Heart left ventricle (tissue), 16 donors: ENCODE data around the gene DLEU7. TPM values are rescaled to one million over a fixed set of nuclear protein-coding genes. Genes with fewer than 3 reads are reported as not detected.

Experiments used
- ATAC-seq, 4 donors: fragments of 200-7000 bp; cut with Tn5 transposase; one replicate each; pipeline ENCODE4 v1.9.1; 2020 to 2022; ENCODE audit warnings: moderate library complexity in 4 of 4, mild to moderate bottlenecking in 3 of 4, moderate number of reproducible peaks in 1 of 4
- DNase-seq, 5 donors: peaks; one replicate each; pipeline ENCODE4 v3.0.0-alpha.2; 2020
- H3K27ac ChIP-seq, 12 donors: fragments of 200-600 bp; sonication (generic) in 4 of 12; one replicate each; pipeline versions ENCODE4 v1.5.0 to v1.8.0; 2016 to 2022; ENCODE audit warnings: mild to moderate bottlenecking in 2 of 12
- H3K27me3 ChIP-seq, 9 donors: fragments of 200-600 bp; sonication (generic) in 2 of 9; one replicate each; pipeline versions ENCODE4 v1.5.1 to v1.8.0; 2016 to 2022; ENCODE audit warnings: mild to moderate bottlenecking in 3 of 9
- H3K36me3 ChIP-seq, 9 donors: fragments of 200-600 bp; sonication (generic) in 2 of 9; one replicate each; pipeline versions ENCODE4 v1.5.0 to v1.8.0; 2018 to 2022; ENCODE audit warnings: mild to moderate bottlenecking in 2 of 9
- H3K4me1 ChIP-seq, 12 donors: fragments of 200-600 bp; sonication (generic) in 4 of 12; one replicate each; pipeline versions ENCODE4 v1.5.0 to v1.8.0; 2016 to 2022; ENCODE audit warnings: mild to moderate bottlenecking in 3 of 12
- H3K4me3 ChIP-seq, 12 donors: fragments of 200-600 bp; sonication (generic) in 4 of 12; one replicate each; pipeline versions ENCODE4 v1.5.0 to v1.8.0; 2017 to 2022; ENCODE audit warnings: mild to moderate bottlenecking in 9 of 12, moderate library complexity in 4 of 12
- H3K9me3 ChIP-seq, 12 donors: fragments of 200-600 bp; sonication (generic) in 4 of 12; one replicate each; pipeline versions ENCODE4 v1.5.0 to v1.8.0; 2016 to 2022; ENCODE audit warnings: mild to moderate bottlenecking in 1 of 12
- POLR2A ChIP-seq, 2 donors: fragments of 450-650 bp; IDR thresholded peaks; one replicate each; pipeline ENCODE4 v1.6.1; 2017; ENCODE audit warnings: antibody characterized with exemption in 2 of 2, mild to moderate bottlenecking in 2 of 2, moderate library complexity in 2 of 2
- WGBS, 4 donors: extraction: QIAGEN DNeasy Blood & Tissue Kit in 2 of 4; methylation state at CpG; one replicate each; pipeline versions ENCODE4 v1.1.5 to v1.1.7; 2013 to 2018; 5-methylcytosine and 5-hydroxymethylcytosine counted together
- intact Hi-C, 10 donors: fragments of 100-400 bp; cut with DNase I; formaldehyde crosslinking; loops; one replicate each; pipeline versions ENCODE4 v1.11.1 to v1.14.2; 2022
- long read RNA-seq, 3 donors: library from polyadenylated mRNA; unstranded; transcript quantifications; one replicate each; pipeline ENCODE4 v2.0.0, GENCODE V29; 2020 to 2021
- polyA plus RNA-seq, 2 donors: library from polyadenylated mRNA; stranded (reverse); fragments of 200-250 nt; gene quantifications; one replicate each; pipeline ENCODE4 v1.2.3, GENCODE V29; 2013
- total RNA-seq, 9 donors: library from RNA; depleted of rRNA in 2 of 9; stranded (reverse); fragments of >200 nt in 2 of 9; fragmentation: NEBNext Ultra II Directional in 3 of 9; extraction: Animal tissue kit (Norgen Biotek cat#: 25700) in 3 of 9; gene quantifications; one replicate each; pipeline versions ENCODE4 v1.1.0 to v1.2.4, GENCODE V29; 2016 to 2023
- TF ChIP-seq, protein P1 (sequence below), 12 donors: fragments of 200-600 bp; sonication (generic) in 4 of 12; IDR thresholded peaks; one replicate each; pipeline versions ENCODE4 v1.5.0 to v1.8.0; 2018 to 2022; ENCODE audit warnings: antibody characterized with exemption in 12 of 12, mild to moderate bottlenecking in 5 of 12
- donor health status: ischemic (EF 13 %, LVEDD 7.1; RV severe dilation, severe dysfunction).
- donor health status: healthy with polysubstance abuse.
- donor health status: DM: no; HTN: yes; CAD: no.
- donor health status: DM: no; HTN: no; CAD: no.
- donor health status: ischemic (EF 25% LVEDD 6.9; RV normal size, moderate dysfunction).
- donor health status: ischemic (EF 25% LVEDD 5.7; RV mildly dilated, moderate dysfunction).
- donor health status: healthy.
- donor health status: DM: yes; HTN: yes; CAD: no.
- donor health status: ischemic (EF 35%, LVEDD 5.7; RV mildly dilated, moderate dysfunction).
- donor health status: nonischemic (EF 11% LVEDD 7.7; RV severe dilation, severe dysfunction).
- donor health status: DM: yes; HTN: yes; CAD: no.
- donor health status: PGD.
- donor health status: ischemic (EF 29% LVEDD 5.4; RV normal size, mild dysfunction).
- donor health status: nonischemic (EF 23%, LVEDD 6.1; RV moderate dilation, normal function).

DLEU7 gene
- total RNA-seq = under 1 TPM in 3 of 9 donors, not detected in 6; 0.12 to 0.93 (median 0.36) TPM
- polyA plus RNA-seq = under 1 TPM in 1 of 2 donors, not detected in 1; 0.06 TPM
- long read RNA-seq, donor 1 = 0 reads
- long read RNA-seq, donor 2 = 0 reads
- long read RNA-seq, donor 3 = 0 reads

GRCh38 chr13:50843257-50844083, at the start of gene DLEU7:
Gene DLEU7 (minus strand): TSS chr13:50843692. CDS start chr13:50843646, 46 bp downstream.
- Histone ChIP-seq H3K4me3 (peak within 1 kb of the TSS in 10 of 12 donors; percentile 2 to 52 (median 39)), H3K36me3 (no peaks in the 10 kb centered on the region), H3K27ac (no peak within 1 kb of the TSS), H3K27me3 (peaks cover 0 to 37% (median 22%) of the 10 kb centered on the region in 9 donors), H3K4me1 (peaks cover 0 to 14% (median 2%) of the 10 kb centered on the region in 12 donors), H3K9me3 (no peaks in the 10 kb centered on the region)
- 20 to 34% (median 25%) methylated on average over 18 to 78 of the region's 78 CpGs for WGBS, 4 donors
- DNase-seq (peak in 1 of 5 donors; percentile 8), ATAC-seq (peak in 2 of 4 donors; percentile 18 to 48)
- intact Hi-C loops = no loop called here
- TF ChIP-seq, protein P1, sequence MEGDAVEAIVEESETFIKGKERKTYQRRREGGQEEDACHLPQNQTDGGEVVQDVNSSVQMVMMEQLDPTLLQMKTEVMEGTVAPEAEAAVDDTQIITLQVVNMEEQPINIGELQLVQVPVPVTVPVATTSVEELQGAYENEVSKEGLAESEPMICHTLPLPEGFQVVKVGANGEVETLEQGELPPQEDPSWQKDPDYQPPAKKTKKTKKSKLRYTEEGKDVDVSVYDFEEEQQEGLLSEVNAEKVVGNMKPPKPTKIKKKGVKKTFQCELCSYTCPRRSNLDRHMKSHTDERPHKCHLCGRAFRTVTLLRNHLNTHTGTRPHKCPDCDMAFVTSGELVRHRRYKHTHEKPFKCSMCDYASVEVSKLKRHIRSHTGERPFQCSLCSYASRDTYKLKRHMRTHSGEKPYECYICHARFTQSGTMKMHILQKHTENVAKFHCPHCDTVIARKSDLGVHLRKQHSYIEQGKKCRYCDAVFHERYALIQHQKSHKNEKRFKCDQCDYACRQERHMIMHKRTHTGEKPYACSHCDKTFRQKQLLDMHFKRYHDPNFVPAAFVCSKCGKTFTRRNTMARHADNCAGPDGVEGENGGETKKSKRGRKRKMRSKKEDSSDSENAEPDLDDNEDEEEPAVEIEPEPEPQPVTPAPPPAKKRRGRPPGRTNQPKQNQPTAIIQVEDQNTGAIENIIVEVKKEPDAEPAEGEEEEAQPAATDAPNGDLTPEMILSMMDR (IDR thresholded peaks at IDR 0.05) = no peak
- TF ChIP-seq POLR2A (IDR thresholded peaks at IDR 0.05) = no peak

DNA sequence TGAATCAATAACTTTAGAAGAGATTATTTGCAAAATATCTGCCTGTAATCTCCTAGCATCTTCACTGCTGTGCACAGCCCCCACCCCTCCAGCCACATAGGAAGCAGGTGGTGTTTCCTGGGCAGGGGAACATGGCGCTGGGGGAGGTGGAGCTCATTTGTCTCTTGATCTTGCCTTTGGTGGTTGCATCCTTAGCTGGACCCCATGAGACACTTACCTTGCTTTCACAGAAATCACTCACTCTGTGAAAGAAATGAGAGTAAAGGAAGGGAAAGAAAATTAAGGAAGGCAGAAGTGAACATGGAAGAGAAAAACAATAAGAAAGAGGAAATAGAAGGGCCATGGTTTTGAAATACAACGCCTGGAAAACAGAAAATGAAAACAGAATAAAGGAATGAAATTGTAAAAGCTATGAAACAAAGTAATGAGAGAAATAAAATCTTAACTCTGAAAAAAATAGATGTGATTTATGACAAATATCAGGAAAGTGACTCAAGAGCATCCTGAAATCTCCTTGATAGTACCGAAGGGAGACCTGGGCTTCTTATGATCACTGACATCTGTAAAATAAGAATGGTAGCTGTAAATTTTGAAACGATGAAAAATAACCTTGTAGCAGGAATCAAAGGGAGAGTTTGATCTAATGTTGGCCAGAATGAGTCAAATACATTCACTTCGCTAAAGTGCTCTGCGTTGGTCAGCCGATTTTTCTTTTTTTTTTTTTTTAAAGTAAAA, 48.9 kb upstream of the DLEU7 start:
- Histone ChIP-seq H3K4me1 (peaks cover 0 to 23% (median 0%) of the 10 kb centered on the region in 12 donors), H3K27me3 (no peaks in the 10 kb centered on the region), H3K36me3 (no peaks in the 10 kb centered on the region), H3K9me3 (peaks cover 0 to 5% (median 0%) of the 10 kb centered on the region in 12 donors), H3K4me3 (peak overlapping the region in 1 of 12 donors; percentile 15), H3K27ac (peak overlapping the region in 1 of 12 donors; percentile 83)
- WGBS, 4 donors = 82 to 89% (median 84%) methylated on average over 7 of the region's 7 CpGs
- intact Hi-C loops = no loop called here
- TF ChIP-seq, protein P1 (IDR thresholded peaks at IDR 0.05) = no peak
- no peak for TF ChIP-seq POLR2A (IDR thresholded peaks at IDR 0.05)
- no peak for ATAC-seq
- no peak for DNase-seq

GRCh38 chr13:50891206-50891605, 47.7 kb upstream of the DLEU7 start:
- H3K4me3 ChIP-seq = no peak overlapping the region
- H3K9me3 ChIP-seq = peaks cover 0 to 5% (median 0%) of the 10 kb centered on the region in 12 donors
- no peak overlapping the region for H3K27ac ChIP-seq
- no peaks in the 10 kb centered on the region for H3K36me3 ChIP-seq
- intact Hi-C loops = no loop called here
- DNase-seq (no peak), ATAC-seq (no peak)
- TF ChIP-seq, protein P1 (IDR thresholded peaks at IDR 0.05) = no peak
- no peak for TF ChIP-seq POLR2A (IDR thresholded peaks at IDR 0.05)
- no peaks in the 10 kb centered on the region for H3K27me3 ChIP-seq
- peaks cover 0 to 23% (median 0%) of the 10 kb centered on the region in 12 donors for H3K4me1 ChIP-seq

DNA sequence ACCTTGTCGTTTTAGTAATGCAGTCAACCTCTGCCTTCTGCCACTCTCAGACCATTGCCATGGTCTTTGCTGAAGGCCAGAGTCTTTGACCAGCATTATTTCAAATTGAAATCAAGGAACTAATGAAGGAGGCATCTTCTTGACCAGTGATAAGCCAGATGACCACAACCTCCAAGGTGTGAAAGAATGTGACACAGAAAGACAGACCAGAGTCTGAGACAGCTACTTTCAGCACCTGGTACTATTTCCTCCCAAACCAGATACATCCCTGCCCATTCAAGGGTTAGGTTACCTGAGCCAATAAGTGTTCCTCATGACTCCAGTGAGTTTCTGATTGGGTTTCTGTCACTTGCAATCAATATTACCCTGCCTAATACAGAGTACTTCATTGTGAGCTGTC, 45.8 kb upstream of the DLEU7 start:
- Histone ChIP-seq H3K4me3 (no peak overlapping the region), H3K36me3 (no peaks in the 10 kb centered on the region), H3K4me1 (peaks cover 0 to 21% (median 0%) of the 10 kb centered on the region in 12 donors), H3K9me3 (peaks cover 0 to 5% (median 0%) of the 10 kb centered on the region in 12 donors), H3K27ac (no peak overlapping the region), H3K27me3 (no peaks in the 10 kb centered on the region)
- TF ChIP-seq, protein P1 (IDR thresholded peaks at IDR 0.05) = no peak
- TF ChIP-seq POLR2A (IDR thresholded peaks at IDR 0.05) = no peak
- 1 to 88% (median 55%) methylated on average over 1 of the region's 1 CpG for WGBS, 4 donors
- DNase-seq (no peak), ATAC-seq (no peak)
- intact Hi-C loops = loop anchor here in 1 of 10 donors (10.0 kb wide), 1 partner anchor 55 kb away; no protein-coding TSS in a partner anchor
